ENCODE data around the gene GSTA1. TPM values are rescaled to one million over a fixed set of nuclear protein-coding genes. Genes with fewer than 3 reads are reported as not detected.
"Not testable (repeated sequence)": the region's sequence is repeated elsewhere in the genome, so short reads cannot be mapped to it uniquely, and the experiment has no call there.

GSTA1 gene
- total and polyA plus RNA-seq, 9 of the 15 experiments (the other 6 are each of a cell fraction or from before 2014, with no cell fraction given): 0.42 TPM; not detected in 8

- no peaks in the 10 kb centered on the region for H4K20me1 ChIP-seq (replicated peaks; ENCODE audit: control insufficient read depth, insufficient read depth, low read length)
- no peaks in the 10 kb centered on the region for H3K4me1 ChIP-seq (replicated peaks in 1 of 2; ENCODE audit: control insufficient read depth in 2 of 2, insufficient read depth in 2 of 2, low read length in 2 of 2)
- ATAC-seq (no peak), DNase-seq (ENCODE audit: extremely low read depth in 1 of 4, low spot score in 3 of 4) (no peak), FAIRE-seq (no peak)
- WGBS (ENCODE audit: insufficient coverage, low coverage, missing lambda C conversion rate): 6% methylated on average over 2 of the region's 2 CpGs
- no peaks in the 10 kb centered on the region for H3K9me3 ChIP-seq (replicated peaks; ENCODE audit: control insufficient read depth, insufficient read depth, low read depth, low read length)
- intact Hi-C loops (cut with micrococcal nuclease) (no loop called here), in situ Hi-C loops (cut with MboI) (no loop called here)
- H3K27me3 ChIP-seq (ENCODE audit: control insufficient read depth in 2 of 2, insufficient read depth in 2 of 2, low read length in 2 of 2): no peaks in the 10 kb centered on the region; a peak in 1 of 5 replicates
- no peak overlapping the region for H3K9ac ChIP-seq (ENCODE audit: insufficient read depth in 1 of 2, low read depth in 2 of 2, low read length in 2 of 2)
- no peak overlapping the region for H3K4me3 ChIP-seq
- BruUV-seq (replicated peaks): no TSS peak
- H2AFZ ChIP-seq (ENCODE audit: low read depth, low read length): no peak overlapping the region
- no peak for TF ChIP-seq RBM22 (IDR thresholded peaks at IDR 0.05; ENCODE audit: low read depth, low read length, poor library complexity, severe bottlenecking)
- TF ChIP-seq PBX2 (CRISPR knock-in tag; IDR thresholded peaks at IDR 0.05; ENCODE audit: low read depth): no peak
- no peak for TF ChIP-seq PBX2 (tag; conservative IDR thresholded peaks at IDR 0.05; ENCODE audit: low read depth)
- TF ChIP-seq PHB (CRISPR knock-in tag; IDR thresholded peaks at IDR 0.05): no peak
- no peak for TF ChIP-seq DMBX1 (CRISPR knock-in tag; IDR thresholded peaks at IDR 0.05; ENCODE audit: borderline replicate concordance)
- no peak for TF ChIP-seq CHD2 (IDR thresholded peaks at IDR 0.05; ENCODE audit: low read depth, low read length)
- no peak for TF ChIP-seq RNF2 (IDR thresholded peaks at IDR 0.05)
- TF ChIP-seq ZBTB12 (CRISPR knock-in tag; IDR thresholded peaks at IDR 0.05): no peak
- TF ChIP-seq SUPT5H (IDR thresholded peaks at IDR 0.05): no peak
- TF ChIP-seq NFATC3 (IDR thresholded peaks at IDR 0.05): no peak
- TF ChIP-seq ZNF280B (CRISPR knock-in tag; IDR thresholded peaks at IDR 0.05): no peak
- CTCF ChIA-PET (ENCODE audit: low intra/inter-chr PET ratio): interaction anchor here (0.6 kb wide), 1 partner anchor 78 kb away, joined by 3 read pairs; no protein-coding TSS in a partner anchor
- H3K79me2 ChIP-seq (ENCODE audit: control insufficient read depth, insufficient read depth, low read length): no peaks in the 10 kb centered on the region
- POLR2A ChIA-PET: no interaction called here
- H3K4me2 ChIP-seq (ENCODE audit: insufficient read depth, low read length): no peak overlapping the region
- H3K27ac ChIP-seq (ENCODE audit: extremely low read depth, low read depth, low read length): no peak overlapping the region
- no peaks in the 10 kb centered on the region for H3K9me1 ChIP-seq (ENCODE audit: control insufficient read depth, insufficient read depth, low read length)
- H3K36me3 ChIP-seq (ENCODE audit: control insufficient read depth, insufficient read depth, low read length): no peaks in the 10 kb centered on the region
These were observed 2.3 kb downstream of the GSTA1 start for GRCh38 chr6:52801188-52801841.

GRCh38 chr6:52799272-52799671 lies 4.3 kb downstream of the GSTA1 start:
- H3K4me1 ChIP-seq (replicated peaks in 1 of 2; ENCODE audit: control insufficient read depth in 2 of 2, insufficient read depth in 2 of 2, low read length in 2 of 2); H3K79me2 ChIP-seq (ENCODE audit: control insufficient read depth, insufficient read depth, low read length); H4K20me1 ChIP-seq (replicated peaks; ENCODE audit: control insufficient read depth, insufficient read depth, low read length); BruUV-seq (replicated peaks); FAIRE-seq; H3K9me3 ChIP-seq (replicated peaks; ENCODE audit: control insufficient read depth, insufficient read depth, low read depth, low read length); CTCF ChIA-PET (ENCODE audit: low intra/inter-chr PET ratio); H3K9ac ChIP-seq (ENCODE audit: insufficient read depth in 1 of 2, low read depth in 2 of 2, low read length in 2 of 2); POLR2A ChIA-PET; H3K36me3 ChIP-seq (ENCODE audit: control insufficient read depth, insufficient read depth, low read length); ATAC-seq; H2AFZ ChIP-seq (ENCODE audit: low read depth, low read length); H3K4me2 ChIP-seq (ENCODE audit: insufficient read depth, low read length); intact Hi-C loops (cut with micrococcal nuclease); in situ Hi-C loops (cut with MboI); DNase-seq (ENCODE audit: extremely low read depth in 1 of 4, low spot score in 3 of 4); H3K27me3 ChIP-seq (ENCODE audit: control insufficient read depth in 2 of 2, insufficient read depth in 2 of 2, low read length in 2 of 2); H3K9me1 ChIP-seq (ENCODE audit: control insufficient read depth, insufficient read depth, low read length); H3K27ac ChIP-seq (ENCODE audit: extremely low read depth, low read depth, low read length); H3K4me3 ChIP-seq: not testable (repeated sequence)
- WGBS (ENCODE audit: insufficient coverage, low coverage, missing lambda C conversion rate): 0% methylated on average over 1 of the region's 1 CpG

All from K562 (cell line).